Liver (tissue), 9 donors: ENCODE measurements around the gene CGNL1. TPM values are rescaled to one million over a fixed set of nuclear protein-coding genes. Genes with fewer than 3 reads are reported as not detected.

ENCODE experiments used
- DNase-seq: peaks from one replicate; pipeline ENCODE4 v3.0.0-alpha.2; 2017; ENCODE audit warnings: low spot score
- H3K27ac ChIP-seq, 2 donors: one replicate each; pipeline ENCODE4 v1.7.0; 2013; ENCODE audit warnings: inconsistent platforms in 2 of 2, low read length in 2 of 2, control low read depth in 1 of 2, low read depth in 1 of 2, mild to moderate bottlenecking in 1 of 2
- H3K27me3 ChIP-seq, 4 donors: one replicate each; pipeline versions ENCODE4 v1.6.1 to v1.7.0; 2013; ENCODE audit warnings: low read length in 3 of 4, inconsistent platforms in 1 of 4, mild to moderate bottlenecking in 1 of 4, moderate library complexity in 1 of 4; ENCODE audit not compliant: control insufficient read depth in 4 of 4, insufficient read depth in 4 of 4
- H3K36me3 ChIP-seq, 4 donors: one replicate each; pipeline versions ENCODE4 v1.6.1 to v1.7.0; 2013; ENCODE audit warnings: low read length in 3 of 4, mild to moderate bottlenecking in 3 of 4, low read depth in 1 of 4, moderate library complexity in 1 of 4; ENCODE audit not compliant: control insufficient read depth in 4 of 4, insufficient read depth in 3 of 4
- H3K4me1 ChIP-seq, 4 donors: one replicate each; pipeline versions ENCODE4 v1.6.1 to v1.7.0; 2013; ENCODE audit warnings: low read length in 3 of 4, mild to moderate bottlenecking in 3 of 4, moderate library complexity in 1 of 4; ENCODE audit not compliant: control insufficient read depth in 4 of 4, insufficient read depth in 4 of 4
- H3K4me3 ChIP-seq, 3 donors: one replicate each; pipeline versions ENCODE4 v1.6.1 to v1.7.0; 2013; ENCODE audit warnings: low read length in 3 of 3, control low read depth in 1 of 3, low read depth in 1 of 3, mild to moderate bottlenecking in 1 of 3
- H3K9ac ChIP-seq, 2 donors: one replicate each; pipeline ENCODE4 v1.7.0; 2013; ENCODE audit warnings: low read length in 2 of 2, mild to moderate bottlenecking in 2 of 2, moderate library complexity in 2 of 2, control low read depth in 1 of 2, low read depth in 1 of 2
- H3K9me3 ChIP-seq, 4 donors: one replicate each; pipeline versions ENCODE4 v1.6.1 to v1.7.0; 2013; ENCODE audit warnings: low read length in 3 of 4; ENCODE audit not compliant: control insufficient read depth in 4 of 4
- EGR1 ChIP-seq, 2 donors: IDR thresholded peaks; 2 replicates each; pipeline ENCODE4 v1.6.1; 2016 to 2018; ENCODE audit warnings: antibody characterized with exemption in 2 of 2, low read depth in 2 of 2
- FOXA1 ChIP-seq: IDR thresholded peaks from 2 replicates; pipeline ENCODE4 v1.6.1; 2016; ENCODE audit warnings: antibody characterized with exemption
- FOXA2 ChIP-seq: IDR thresholded peaks from 2 replicates; pipeline ENCODE4 v1.6.1; 2016; ENCODE audit warnings: antibody characterized with exemption
- GABPA ChIP-seq, 2 donors: IDR thresholded peaks in 1 of 2; conservative IDR thresholded peaks in 1 of 2; 2 replicates each; pipeline ENCODE4 v1.6.1; 2016; ENCODE audit warnings: antibody characterized with exemption in 2 of 2, mild to moderate bottlenecking in 1 of 2, moderate library complexity in 1 of 2
- HNF4A ChIP-seq, 2 donors: conservative IDR thresholded peaks; 2 replicates each; pipeline ENCODE4 v1.6.1; 2016; ENCODE audit warnings: antibody characterized with exemption in 2 of 2, mild to moderate bottlenecking in 2 of 2
- HNF4G ChIP-seq: IDR thresholded peaks from 2 replicates; pipeline ENCODE4 v1.6.1; 2016; ENCODE audit warnings: antibody characterized with exemption
- JUND ChIP-seq, 2 donors: IDR thresholded peaks; 2 replicates each; pipeline ENCODE4 v1.6.1; 2016; ENCODE audit warnings: antibody characterized with exemption in 2 of 2
- NR2F2 ChIP-seq: IDR thresholded peaks from 2 replicates; pipeline ENCODE4 v1.6.1; 2016; ENCODE audit warnings: antibody characterized with exemption
- RAD21 ChIP-seq, 2 donors: IDR thresholded peaks; 2 replicates each; pipeline ENCODE4 v1.6.1; 2016; ENCODE audit warnings: antibody characterized with exemption in 2 of 2, mild to moderate bottlenecking in 2 of 2
- RXRA ChIP-seq, 2 donors: IDR thresholded peaks; 2 replicates each; pipeline ENCODE4 v1.6.1; 2017 to 2018; ENCODE audit warnings: antibody characterized with exemption in 2 of 2, mild to moderate bottlenecking in 1 of 2
- SP1 ChIP-seq: IDR thresholded peaks from 2 replicates; pipeline ENCODE4 v1.6.1; 2018; ENCODE audit warnings: antibody characterized with exemption, mild to moderate bottlenecking
- TAF1 ChIP-seq: conservative IDR thresholded peaks from 2 replicates; pipeline ENCODE4 v1.6.1; 2016; ENCODE audit warnings: antibody characterized with exemption, mild to moderate bottlenecking
- YY1 ChIP-seq: IDR thresholded peaks from 2 replicates; pipeline ENCODE4 v1.6.1; 2016; ENCODE audit warnings: antibody characterized with exemption, mild to moderate bottlenecking
- WGBS: extraction: QIAGEN DNeasy Blood & Tissue Kit; methylation state at CpG from one replicate; pipeline ENCODE4 v1.1.7; 2013; 5-methylcytosine and 5-hydroxymethylcytosine counted together
- polyA plus RNA-seq, 2 donors: library from polyadenylated mRNA; stranded (reverse) in 1 of 2; unstranded in 1 of 2; fragments of 200-250 nt in 1 of 2; fragments of >200 nt in 1 of 2; fragmentation: Nextera tagmentation in 1 of 2; extraction: Ambion mirVana in 1 of 2; gene quantifications; one replicate each; pipeline versions ENCODE4 v1.2.1 to v1.2.3, GENCODE V29; 2013 to 2015
- total RNA-seq, 2 donors: library from RNA; depleted of rRNA; stranded (reverse); fragments of >200 nt; gene quantifications; one replicate each; pipeline ENCODE4 v1.2.3, GENCODE V29; 2014
- TF ChIP-seq, protein P1 (sequence below): IDR thresholded peaks from 2 replicates; pipeline ENCODE4 v1.6.1; 2016; ENCODE audit warnings: antibody characterized with exemption
- TF ChIP-seq, protein P2 (sequence below): IDR thresholded peaks from 2 replicates; pipeline ENCODE4 v1.6.1; 2016; ENCODE audit warnings: antibody characterized with exemption, mild to moderate bottlenecking
- TF ChIP-seq, protein P3 (sequence below): fragments of 150-350 bp; IDR thresholded peaks from 2 replicates; pipeline ENCODE4 v1.5.1; 2017; ENCODE audit warnings: improper control_type of control experiment, low read depth, low read length; ENCODE audit not compliant: missing input control
- TF ChIP-seq, protein P4 (sequence below): IDR thresholded peaks from 2 replicates; pipeline ENCODE4 v1.6.1; 2016; ENCODE audit warnings: antibody characterized with exemption
- TF ChIP-seq, protein P5 (sequence below): IDR thresholded peaks from 2 replicates; pipeline ENCODE4 v1.6.1; 2016; ENCODE audit warnings: antibody characterized with exemption
- donor health status: healthy.
- donor health status: healthy.
- donor health status: healthy.
- donor health status: healthy.
- donor health status: healthy.

The CGNL1 gene
- total and polyA plus RNA-seq, 4 donors = 12.0 to 31.9 (median 16.1) TPM

DNA sequence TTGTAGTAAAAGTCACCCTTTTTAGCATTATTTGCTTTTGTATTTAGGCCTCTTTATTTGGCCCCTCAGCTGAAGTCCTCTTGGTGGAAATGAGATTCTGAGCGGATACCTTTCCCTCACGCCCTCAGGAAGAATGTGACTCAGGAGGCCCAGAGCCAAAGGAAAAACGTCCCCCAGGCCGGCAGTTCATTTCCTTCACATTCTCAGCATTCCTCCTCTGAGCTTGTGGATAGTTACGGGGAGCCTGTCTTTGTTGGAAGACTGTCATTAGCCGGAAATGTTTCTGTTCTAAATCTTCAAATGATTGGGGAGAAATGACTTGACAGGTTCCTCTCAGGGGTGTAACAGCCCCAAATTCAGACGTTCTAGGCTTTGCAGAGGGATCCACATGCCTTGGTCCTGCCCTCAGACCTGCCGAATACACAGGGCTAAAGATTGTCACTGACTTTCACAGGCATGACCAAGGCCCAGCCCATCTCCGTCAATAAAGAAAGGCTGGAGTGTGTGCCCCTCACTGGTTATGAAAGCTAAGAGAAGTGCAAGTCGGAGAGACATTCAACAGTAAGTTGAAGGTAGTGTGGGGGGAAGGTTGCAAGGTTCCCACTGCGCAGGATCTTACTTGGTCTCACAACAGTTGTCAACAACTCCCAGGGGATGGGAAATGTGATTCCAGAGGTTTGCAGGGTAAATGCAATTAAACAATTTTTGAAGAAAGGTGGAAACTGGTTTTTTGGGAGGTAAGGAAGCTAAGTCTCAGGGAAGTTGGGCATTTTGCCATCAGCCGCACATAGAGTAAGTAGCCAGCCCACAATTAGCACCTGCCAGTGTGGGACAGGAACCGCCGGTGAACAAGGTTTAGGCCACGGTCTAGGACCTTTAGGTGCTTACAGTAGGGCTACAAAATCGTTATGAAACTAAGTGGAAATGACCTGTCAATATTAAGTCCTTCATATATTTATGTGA lies 175.7 kb downstream of the CGNL1 start:
- WGBS = 79% methylated on average over 16 of the region's 16 CpGs
- Histone ChIP-seq H3K9ac (no peak overlapping the region), H3K9me3 (no peaks in the 10 kb centered on the region), H3K27ac (peak overlapping the region; percentile 26 to 70), H3K4me3 (no peak overlapping the region), H3K36me3 (peaks cover 2 to 36% (median 17%) of the 10 kb centered on the region in 4 donors), H3K4me1 (peaks cover 0 to 19% (median 7%) of the 10 kb centered on the region in 4 donors), H3K27me3 (no peaks in the 10 kb centered on the region)
- no peak for DNase-seq
- TF ChIP-seq, protein P1, sequence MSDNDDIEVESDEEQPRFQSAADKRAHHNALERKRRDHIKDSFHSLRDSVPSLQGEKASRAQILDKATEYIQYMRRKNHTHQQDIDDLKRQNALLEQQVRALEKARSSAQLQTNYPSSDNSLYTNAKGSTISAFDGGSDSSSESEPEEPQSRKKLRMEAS = no peak
- TF ChIP-seq, protein P2, sequence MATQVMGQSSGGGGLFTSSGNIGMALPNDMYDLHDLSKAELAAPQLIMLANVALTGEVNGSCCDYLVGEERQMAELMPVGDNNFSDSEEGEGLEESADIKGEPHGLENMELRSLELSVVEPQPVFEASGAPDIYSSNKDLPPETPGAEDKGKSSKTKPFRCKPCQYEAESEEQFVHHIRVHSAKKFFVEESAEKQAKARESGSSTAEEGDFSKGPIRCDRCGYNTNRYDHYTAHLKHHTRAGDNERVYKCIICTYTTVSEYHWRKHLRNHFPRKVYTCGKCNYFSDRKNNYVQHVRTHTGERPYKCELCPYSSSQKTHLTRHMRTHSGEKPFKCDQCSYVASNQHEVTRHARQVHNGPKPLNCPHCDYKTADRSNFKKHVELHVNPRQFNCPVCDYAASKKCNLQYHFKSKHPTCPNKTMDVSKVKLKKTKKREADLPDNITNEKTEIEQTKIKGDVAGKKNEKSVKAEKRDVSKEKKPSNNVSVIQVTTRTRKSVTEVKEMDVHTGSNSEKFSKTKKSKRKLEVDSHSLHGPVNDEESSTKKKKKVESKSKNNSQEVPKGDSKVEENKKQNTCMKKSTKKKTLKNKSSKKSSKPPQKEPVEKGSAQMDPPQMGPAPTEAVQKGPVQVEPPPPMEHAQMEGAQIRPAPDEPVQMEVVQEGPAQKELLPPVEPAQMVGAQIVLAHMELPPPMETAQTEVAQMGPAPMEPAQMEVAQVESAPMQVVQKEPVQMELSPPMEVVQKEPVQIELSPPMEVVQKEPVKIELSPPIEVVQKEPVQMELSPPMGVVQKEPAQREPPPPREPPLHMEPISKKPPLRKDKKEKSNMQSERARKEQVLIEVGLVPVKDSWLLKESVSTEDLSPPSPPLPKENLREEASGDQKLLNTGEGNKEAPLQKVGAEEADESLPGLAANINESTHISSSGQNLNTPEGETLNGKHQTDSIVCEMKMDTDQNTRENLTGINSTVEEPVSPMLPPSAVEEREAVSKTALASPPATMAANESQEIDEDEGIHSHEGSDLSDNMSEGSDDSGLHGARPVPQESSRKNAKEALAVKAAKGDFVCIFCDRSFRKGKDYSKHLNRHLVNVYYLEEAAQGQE = no peak
- no peak for TF ChIP-seq EGR1 (IDR thresholded peaks at IDR 0.05; ENCODE audit: low read depth in 2 of 2)
- no peak for TF ChIP-seq HNF4G
- peak; percentile 56 for TF ChIP-seq NR2F2

DNA sequence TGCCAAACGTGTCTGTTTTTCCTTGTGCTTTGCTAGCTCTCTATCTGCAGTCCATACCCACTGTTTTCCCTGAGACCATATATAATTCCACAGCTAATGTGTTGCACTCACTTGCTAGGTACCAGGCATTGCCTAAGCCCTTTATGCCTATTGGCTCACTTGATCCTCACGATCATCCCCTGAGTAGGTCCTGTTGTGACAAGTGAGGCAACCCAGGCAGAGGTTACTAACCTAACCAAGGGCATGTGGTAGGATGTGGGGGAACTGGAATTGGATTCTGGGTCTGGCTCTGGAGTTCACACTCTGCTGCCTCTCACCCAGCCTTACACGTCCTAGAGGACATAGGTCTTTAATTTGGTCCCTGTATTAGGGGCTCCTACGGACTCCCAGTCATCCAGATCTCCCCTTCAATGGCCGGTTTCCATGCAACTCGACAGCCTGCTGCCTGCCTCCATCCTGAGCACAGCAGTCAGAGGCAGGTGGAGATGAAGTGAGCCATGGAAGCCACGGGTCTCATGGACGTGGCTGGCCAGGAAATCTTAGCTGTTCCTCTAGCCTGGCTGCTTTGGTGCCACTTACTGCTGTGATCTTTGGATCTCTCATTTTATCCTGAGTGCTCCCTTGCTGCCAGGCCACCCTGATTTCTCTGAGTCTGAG lies 176.5 kb downstream of the CGNL1 start:
- Histone ChIP-seq H3K9ac (no peak overlapping the region), H3K9me3 (no peaks in the 10 kb centered on the region), H3K36me3 (peaks cover 0 to 30% (median 12%) of the 10 kb centered on the region in 4 donors), H3K4me1 (peaks cover 0 to 19% (median 7%) of the 10 kb centered on the region in 4 donors), H3K27me3 (no peaks in the 10 kb centered on the region), H3K27ac (peak overlapping the region in 1 of 2 donors; percentile 70), H3K4me3 (no peak overlapping the region)
- 89% methylated on average over 8 of the region's 8 CpGs for WGBS
- no peak for DNase-seq
- TF ChIP-seq GABPA (IDR thresholded peaks at IDR 0.05 in 1 of 2, conservative IDR thresholded peaks at IDR 0.05 in 1 of 2) (no peak), RXRA (IDR thresholded peaks at IDR 0.05) (no peak), JUND (IDR thresholded peaks at IDR 0.05) (no peak), SP1 (no peak), HNF4A (conservative IDR thresholded peaks at IDR 0.05) (no peak), EGR1 (IDR thresholded peaks at IDR 0.05; ENCODE audit: low read depth in 2 of 2) (no peak), YY1 (no peak), TAF1 (no peak), RAD21 (IDR thresholded peaks at IDR 0.05) (no peak), FOXA1 (no peak), FOXA2 (no peak), HNF4G (no peak), NR2F2 (no peak)
- TF ChIP-seq, protein P3, sequence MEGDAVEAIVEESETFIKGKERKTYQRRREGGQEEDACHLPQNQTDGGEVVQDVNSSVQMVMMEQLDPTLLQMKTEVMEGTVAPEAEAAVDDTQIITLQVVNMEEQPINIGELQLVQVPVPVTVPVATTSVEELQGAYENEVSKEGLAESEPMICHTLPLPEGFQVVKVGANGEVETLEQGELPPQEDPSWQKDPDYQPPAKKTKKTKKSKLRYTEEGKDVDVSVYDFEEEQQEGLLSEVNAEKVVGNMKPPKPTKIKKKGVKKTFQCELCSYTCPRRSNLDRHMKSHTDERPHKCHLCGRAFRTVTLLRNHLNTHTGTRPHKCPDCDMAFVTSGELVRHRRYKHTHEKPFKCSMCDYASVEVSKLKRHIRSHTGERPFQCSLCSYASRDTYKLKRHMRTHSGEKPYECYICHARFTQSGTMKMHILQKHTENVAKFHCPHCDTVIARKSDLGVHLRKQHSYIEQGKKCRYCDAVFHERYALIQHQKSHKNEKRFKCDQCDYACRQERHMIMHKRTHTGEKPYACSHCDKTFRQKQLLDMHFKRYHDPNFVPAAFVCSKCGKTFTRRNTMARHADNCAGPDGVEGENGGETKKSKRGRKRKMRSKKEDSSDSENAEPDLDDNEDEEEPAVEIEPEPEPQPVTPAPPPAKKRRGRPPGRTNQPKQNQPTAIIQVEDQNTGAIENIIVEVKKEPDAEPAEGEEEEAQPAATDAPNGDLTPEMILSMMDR = no peak
- TF ChIP-seq, protein P4, sequence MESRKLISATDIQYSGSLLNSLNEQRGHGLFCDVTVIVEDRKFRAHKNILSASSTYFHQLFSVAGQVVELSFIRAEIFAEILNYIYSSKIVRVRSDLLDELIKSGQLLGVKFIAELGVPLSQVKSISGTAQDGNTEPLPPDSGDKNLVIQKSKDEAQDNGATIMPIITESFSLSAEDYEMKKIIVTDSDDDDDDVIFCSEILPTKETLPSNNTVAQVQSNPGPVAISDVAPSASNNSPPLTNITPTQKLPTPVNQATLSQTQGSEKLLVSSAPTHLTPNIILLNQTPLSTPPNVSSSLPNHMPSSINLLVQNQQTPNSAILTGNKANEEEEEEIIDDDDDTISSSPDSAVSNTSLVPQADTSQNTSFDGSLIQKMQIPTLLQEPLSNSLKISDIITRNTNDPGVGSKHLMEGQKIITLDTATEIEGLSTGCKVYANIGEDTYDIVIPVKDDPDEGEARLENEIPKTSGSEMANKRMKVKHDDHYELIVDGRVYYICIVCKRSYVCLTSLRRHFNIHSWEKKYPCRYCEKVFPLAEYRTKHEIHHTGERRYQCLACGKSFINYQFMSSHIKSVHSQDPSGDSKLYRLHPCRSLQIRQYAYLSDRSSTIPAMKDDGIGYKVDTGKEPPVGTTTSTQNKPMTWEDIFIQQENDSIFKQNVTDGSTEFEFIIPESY = no peak
- TF ChIP-seq, protein P1 = no peak
- TF ChIP-seq, protein P2 = no peak
- TF ChIP-seq, protein P5, sequence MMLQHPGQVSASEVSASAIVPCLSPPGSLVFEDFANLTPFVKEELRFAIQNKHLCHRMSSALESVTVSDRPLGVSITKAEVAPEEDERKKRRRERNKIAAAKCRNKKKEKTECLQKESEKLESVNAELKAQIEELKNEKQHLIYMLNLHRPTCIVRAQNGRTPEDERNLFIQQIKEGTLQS = no peak
